ES-I3 (cell line): Measurements from ENCODE around the gene APCDD1.
A peak's percentile ranks its signal among the peaks of the same experiment; 100 is the strongest.

Experiments
- H3K36me3 ChIP-seq: 2 replicates; pipeline ENCODE4 v1.6.1; 2013; ENCODE audit warnings: mild to moderate bottlenecking, low read length, control low read depth, moderate library complexity; ENCODE audit not compliant: insufficient read depth
- H3K4me1 ChIP-seq: 2 replicates; pipeline ENCODE4 v1.6.1; 2013; ENCODE audit warnings: mild to moderate bottlenecking, control low read depth, low read length; ENCODE audit not compliant: insufficient read depth
- H3K9ac ChIP-seq: 2 replicates; pipeline ENCODE4 v1.6.1; 2013; ENCODE audit warnings: low read depth, mild to moderate bottlenecking, low read length, moderate library complexity
- H3K9me3 ChIP-seq: 2 replicates; pipeline ENCODE4 v1.6.1; 2013; ENCODE audit warnings: mild to moderate bottlenecking, low read length, moderate library complexity; ENCODE audit not compliant: control insufficient read depth, insufficient read depth

APCDD1 gene

GRCh38 chr18:10453806-10454680 is at the start of gene APCDD1:
Gene APCDD1, plus strand, starts transcription at chr18:10454635. Its CDS starts 347 bp downstream, at chr18:10454982.
- peak within 1 kb of the TSS; percentile 68 for H3K9ac ChIP-seq
- H3K9me3 ChIP-seq: 0 out of 2 replicates have a peak, but pooled peaks cover 3% of the 10 kb centered on the region
- H3K4me1 ChIP-seq: peaks cover 5% of the 10 kb centered on the region
- no peaks in the 10 kb centered on the region for H3K36me3 ChIP-seq

- Histone ChIP-seq H3K4me1 (0 out of 2 replicates have a peak, but pooled peaks cover 3% of the 10 kb centered on the region), H3K9ac (no peak overlapping the region), H3K36me3 (no peaks in the 10 kb centered on the region), H3K9me3 (no peaks in the 10 kb centered on the region)
Observed at GRCh38 chr18:10405014-10405493, 49.4 kb upstream of the APCDD1 start.

GRCh38 chr18:10405816-10406663 is 48.4 kb upstream of the APCDD1 start:
- H3K36me3 ChIP-seq: no peaks in the 10 kb centered on the region
- 0 out of 2 replicates have a peak, but pooled peaks cover 4% of the 10 kb centered on the region for H3K4me1 ChIP-seq
- H3K9ac ChIP-seq: no peak overlapping the region
- H3K9me3 ChIP-seq: no peaks in the 10 kb centered on the region

GRCh38 chr18:10408131-10408530 is 46.3 kb upstream of the APCDD1 start:
- Histone ChIP-seq H3K36me3 (no peaks in the 10 kb centered on the region), H3K9me3 (no peaks in the 10 kb centered on the region), H3K4me1 (0 out of 2 replicates have a peak, but pooled peaks cover 4% of the 10 kb centered on the region), H3K9ac (no peak overlapping the region)

- 0 out of 2 replicates have a peak, but pooled peaks cover 4% of the 10 kb centered on the region for H3K4me1 ChIP-seq
- H3K36me3 ChIP-seq: no peaks in the 10 kb centered on the region
- no peaks in the 10 kb centered on the region for H3K9me3 ChIP-seq
- no peak overlapping the region for H3K9ac ChIP-seq
Observed at GRCh38 chr18:10409041-10409440, 45.4 kb upstream of the APCDD1 start.

- no peaks in the 10 kb centered on the region for H3K9me3 ChIP-seq
- no peak overlapping the region for H3K9ac ChIP-seq
- H3K36me3 ChIP-seq: no peaks in the 10 kb centered on the region
- H3K4me1 ChIP-seq: 0 out of 2 replicates have a peak, but pooled peaks cover 4% of the 10 kb centered on the region
Observed at GRCh38 chr18:10410472-10411308, 43.7 kb upstream of the APCDD1 start.

GRCh38 chr18:10412933-10413332 is 41.5 kb upstream of the APCDD1 start:
- no peak overlapping the region for H3K9ac ChIP-seq
- H3K4me1 ChIP-seq: 0 out of 2 replicates have a peak, but pooled peaks cover 4% of the 10 kb centered on the region
- no peaks in the 10 kb centered on the region for H3K36me3 ChIP-seq
- H3K9me3 ChIP-seq: no peaks in the 10 kb centered on the region

- H3K9ac ChIP-seq: no peak overlapping the region
- no peaks in the 10 kb centered on the region for H3K9me3 ChIP-seq
- H3K4me1 ChIP-seq: 0 out of 2 replicates have a peak, but pooled peaks cover 4% of the 10 kb centered on the region
- no peaks in the 10 kb centered on the region for H3K36me3 ChIP-seq
Observed at GRCh38 chr18:10413722-10414121, 40.7 kb upstream of the APCDD1 start.

GRCh38 chr18:10414293-10414842 is 40.1 kb upstream of the APCDD1 start:
- 0 out of 2 replicates have a peak, but pooled peaks cover 4% of the 10 kb centered on the region for H3K4me1 ChIP-seq
- H3K9ac ChIP-seq: no peak overlapping the region
- no peaks in the 10 kb centered on the region for H3K36me3 ChIP-seq
- H3K9me3 ChIP-seq: no peaks in the 10 kb centered on the region

- H3K9me3 ChIP-seq: no peaks in the 10 kb centered on the region
- H3K36me3 ChIP-seq: no peaks in the 10 kb centered on the region
- H3K4me1 ChIP-seq: 0 out of 2 replicates have a peak, but pooled peaks cover 2% of the 10 kb centered on the region
- no peak overlapping the region for H3K9ac ChIP-seq
Observed at GRCh38 chr18:10416065-10416464, 38.4 kb upstream of the APCDD1 start.

GRCh38 chr18:10417191-10417590 is 37.2 kb upstream of the APCDD1 start:
- no peaks in the 10 kb centered on the region for H3K4me1 ChIP-seq
- H3K9ac ChIP-seq: no peak overlapping the region

GRCh38 chr18:10417664-10418063 is 36.8 kb upstream of the APCDD1 start:
- no peaks in the 10 kb centered on the region for H3K36me3 ChIP-seq
- H3K9ac ChIP-seq: no peak overlapping the region
- no peaks in the 10 kb centered on the region for H3K9me3 ChIP-seq
- H3K4me1 ChIP-seq: no peaks in the 10 kb centered on the region

More at GRCh38 chr18:10417191-10417590, 37.2 kb upstream of the APCDD1 start:
- Histone ChIP-seq H3K9me3 (no peaks in the 10 kb centered on the region), H3K36me3 (no peaks in the 10 kb centered on the region)

GRCh38 chr18:10418836-10419235 is 35.6 kb upstream of the APCDD1 start:
- Histone ChIP-seq H3K9ac (no peak overlapping the region), H3K9me3 (no peaks in the 10 kb centered on the region), H3K4me1 (no peaks in the 10 kb centered on the region), H3K36me3 (no peaks in the 10 kb centered on the region)
